DMS53 treated with DMSO at 0.1 percent for 48 hours (cell line): ENCODE data around the gene ADGRL3.
"Not testable (repeated sequence)": the region's sequence is repeated elsewhere in the genome, so short reads cannot be mapped to it uniquely, and the experiment has no call there.

ENCODE experiments used
- DNase-seq: peaks from one replicate; lab custom pipeline; 2025; ENCODE audit not compliant: unreplicated experiment; lab: John Stamatoyannopoulos, UW

ADGRL3 gene

GRCh38 chr4:61727286-61727685 lies 527.2 kb downstream of the ADGRL3 start:
- DNase-seq = no peak

- DNase-seq = no peak
Measured at GRCh38 chr4:61734409-61734808, 534.3 kb downstream of the ADGRL3 start.

- DNase-seq = no peak
Measured at GRCh38 chr4:61739887-61740286, 539.8 kb downstream of the ADGRL3 start.

GRCh38 chr4:61740886-61741285 lies 540.8 kb downstream of the ADGRL3 start:
- DNase-seq = no peak

- DNase-seq = no peak
Measured at GRCh38 chr4:61741327-61742096, 541.4 kb downstream of the ADGRL3 start.

DNA sequence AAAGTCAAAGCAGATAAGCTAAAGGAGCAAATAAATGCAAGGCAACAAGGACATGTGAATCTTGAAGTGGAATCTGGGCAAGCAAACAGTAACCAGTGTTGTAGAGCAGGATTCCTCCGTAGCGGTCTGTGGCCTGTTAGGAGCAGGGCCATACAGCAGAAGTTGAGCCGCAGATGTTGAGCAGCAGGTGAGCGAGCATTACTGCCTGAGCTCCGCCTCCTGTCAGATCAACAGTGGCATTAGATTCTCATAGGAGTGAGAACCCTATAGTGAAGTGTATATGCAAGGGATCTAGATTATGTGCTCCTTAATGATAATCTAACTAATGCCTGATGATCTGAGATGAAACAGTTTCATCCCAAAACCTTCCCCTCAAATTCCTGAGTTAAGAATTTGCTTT lies 550.7 kb downstream of the ADGRL3 start:
- DNase-seq = peak; percentile 7

GRCh38 chr4:61752617-61753016 lies 552.5 kb downstream of the ADGRL3 start:
- DNase-seq = no peak

- DNase-seq = no peak
Measured at GRCh38 chr4:61753739-61754138, 553.6 kb downstream of the ADGRL3 start.

DNA sequence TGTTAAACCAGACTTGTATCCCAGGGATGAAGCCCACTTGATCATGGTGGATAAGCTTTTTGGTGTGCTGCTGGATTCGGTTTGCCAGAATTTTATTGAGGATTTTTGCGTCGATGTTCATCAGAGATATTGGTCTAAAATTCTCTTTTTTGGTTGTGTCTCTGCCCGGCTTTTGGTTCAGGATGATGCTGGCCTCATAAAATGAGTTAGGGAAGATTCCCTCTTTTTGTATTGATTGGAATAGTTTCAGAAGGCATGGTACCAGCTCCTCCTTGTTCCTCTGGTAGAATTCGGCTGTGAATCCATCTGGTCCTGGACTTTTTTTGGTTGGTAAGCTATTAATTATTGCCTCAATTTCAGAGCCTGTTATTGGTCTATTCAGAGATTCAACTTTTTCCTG lies 556.8 kb downstream of the ADGRL3 start:
- DNase-seq = not testable (repeated sequence)

DNA sequence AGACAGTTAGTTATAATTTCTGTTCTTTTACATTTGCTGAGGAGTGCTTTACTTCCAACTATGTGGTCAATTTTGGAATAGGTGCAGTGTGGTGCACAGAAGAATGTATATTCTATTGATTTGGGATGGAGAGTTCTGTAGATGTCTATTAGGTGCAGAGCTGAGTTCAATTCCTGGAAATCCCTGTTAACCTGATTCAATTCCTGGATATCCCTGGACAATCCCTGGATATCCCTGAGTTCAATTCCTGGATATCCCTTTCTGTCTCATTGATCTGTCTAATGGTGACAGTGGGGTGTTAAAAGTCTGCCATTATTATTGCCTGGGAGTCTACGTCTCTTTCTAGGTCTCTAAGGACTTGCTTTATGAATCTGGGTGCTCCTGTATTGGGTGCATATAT lies 557.9 kb downstream of the ADGRL3 start:
- not testable (repeated sequence) for DNase-seq

DNA sequence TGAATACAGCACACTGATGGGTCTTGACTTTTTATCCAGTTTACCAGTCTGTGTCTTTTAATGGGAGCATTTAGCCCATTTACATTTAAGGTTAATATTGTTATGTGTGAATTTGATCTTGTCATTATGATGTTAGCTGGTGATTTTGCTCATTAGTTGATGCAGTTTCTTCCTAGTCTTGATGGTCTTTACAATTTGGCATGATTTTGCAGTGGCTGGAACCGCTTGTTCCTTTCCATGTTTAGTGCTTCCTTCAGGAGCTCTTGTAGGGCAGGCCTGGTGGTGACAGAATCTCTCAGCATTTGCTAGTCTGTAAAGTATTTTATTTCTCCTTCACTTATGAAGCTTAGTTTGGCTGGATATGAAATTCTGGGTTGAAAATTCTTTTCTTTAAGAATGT lies 558.5 kb downstream of the ADGRL3 start:
- not testable (repeated sequence) for DNase-seq

- DNase-seq = not testable (repeated sequence)
Measured at GRCh38 chr4:61759245-61759644, 559.1 kb downstream of the ADGRL3 start.

- DNase-seq = not testable (repeated sequence)
Measured at GRCh38 chr4:61759885-61760284, 559.8 kb downstream of the ADGRL3 start.

DNA sequence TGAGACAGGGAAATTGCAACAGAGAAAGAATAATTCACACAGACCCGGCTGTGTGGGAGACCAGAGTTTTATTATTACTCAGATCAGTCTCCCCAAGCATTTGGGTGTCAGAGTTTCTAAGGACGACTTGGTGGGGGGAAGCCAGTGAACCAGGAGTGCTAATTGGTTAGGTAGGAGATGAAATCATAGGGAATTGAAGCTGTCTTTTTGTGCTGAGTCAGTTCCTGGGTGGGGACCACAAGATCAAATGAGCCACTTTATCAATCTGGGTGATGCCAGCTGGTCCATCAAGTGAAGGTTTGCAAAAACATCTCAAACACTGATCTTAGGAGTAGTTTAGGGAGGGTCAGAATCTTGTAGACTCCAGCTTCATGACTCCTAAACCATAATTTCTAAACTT lies 560.7 kb downstream of the ADGRL3 start:
- DNase-seq = no peak

GRCh38 chr4:61762722-61763627 lies 562.8 kb downstream of the ADGRL3 start:
- DNase-seq = no peak

GRCh38 chr4:61763682-61764081 lies 563.6 kb downstream of the ADGRL3 start:
- DNase-seq = no peak

GRCh38 chr4:61764090-61764489 lies 564.0 kb downstream of the ADGRL3 start:
- DNase-seq = not testable (repeated sequence)

GRCh38 chr4:61769444-61770167 lies 569.5 kb downstream of the ADGRL3 start:
- DNase-seq = not testable (repeated sequence)

DNA sequence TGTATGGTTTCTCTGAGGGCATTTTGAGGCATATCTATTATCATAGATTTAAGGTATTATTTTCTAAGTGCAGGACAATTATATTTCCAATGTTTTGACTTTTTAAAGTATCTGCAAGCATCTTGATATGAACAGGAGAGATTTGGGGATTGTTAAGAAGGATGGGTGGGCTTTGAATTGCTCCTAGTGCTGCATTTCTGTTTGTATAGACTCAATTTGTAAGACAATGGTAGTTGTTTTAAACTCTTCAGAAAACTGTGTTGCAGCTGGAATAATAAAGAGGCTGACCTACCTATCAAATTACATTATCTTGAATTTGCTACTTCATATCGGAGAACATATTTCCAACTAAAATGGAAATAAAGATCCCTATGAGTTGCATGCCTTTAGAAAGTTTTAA lies 570.3 kb downstream of the ADGRL3 start:
- DNase-seq = no peak

DNA sequence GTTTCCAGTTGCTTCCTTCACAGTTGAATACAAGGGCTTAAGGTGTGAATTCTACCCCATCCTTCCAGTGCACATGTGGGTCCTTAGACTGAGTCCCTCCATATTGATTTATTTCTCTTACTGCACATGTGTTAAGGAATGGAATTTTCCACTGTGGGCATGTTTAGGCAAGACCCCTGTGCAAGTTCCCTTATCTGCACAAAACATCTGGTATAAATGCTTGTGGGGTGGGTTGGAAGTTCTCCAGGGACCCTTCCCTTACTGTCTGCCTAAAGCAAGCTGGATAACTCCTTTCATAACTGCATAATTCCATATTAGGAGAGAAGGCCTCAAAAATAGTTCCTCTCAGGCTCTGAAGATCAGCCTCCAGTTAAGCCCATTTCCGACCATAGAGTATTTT lies 570.9 kb downstream of the ADGRL3 start:
- no peak for DNase-seq

DNA sequence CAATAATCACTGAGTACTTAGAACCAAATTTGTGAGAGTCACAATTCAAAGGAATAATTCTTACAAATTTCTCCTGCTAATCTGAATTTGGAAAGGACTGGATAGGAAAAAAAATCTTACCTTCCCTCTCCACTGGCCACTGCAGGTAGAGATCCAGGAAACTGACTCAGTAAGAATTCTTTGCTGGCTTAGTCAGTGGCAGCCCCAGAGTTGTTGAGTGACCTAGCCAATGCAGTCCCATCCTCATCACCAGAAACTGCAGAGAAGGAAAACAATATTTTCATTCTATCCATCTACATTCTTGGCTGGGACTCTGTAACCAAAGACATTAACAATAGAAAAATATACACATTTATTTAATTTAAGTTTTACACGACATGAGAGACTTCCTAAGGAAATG lies 572.0 kb downstream of the ADGRL3 start:
- DNase-seq = no peak
